Activated CD8-positive, alpha-beta memory T cell treated with anti-CD3 and anti-CD28 coated beads, Interleukin-2, amount 10 ng/mL, durations not matched to agents 7 days and 5 days (primary cell): ENCODE results near the gene RCAN1. TPM values are rescaled to one million over a fixed set of nuclear protein-coding genes. Genes with fewer than 3 reads are reported as not detected.

Source experiments
- ATAC-seq: fragments of 150-1000 bp; cut with Tn5 transposase; one replicate; pipeline ENCODE4 v1.10.0; 2021; ENCODE audit warnings: moderate library complexity
- CTCF ChIA-PET: fragments of 350-600 bp; sonication (Branson Sonifier 250); formaldehyde crosslinking; loops from one replicate; lab custom pipeline; 2021; ENCODE audit warnings: antibody characterized with exemption; lab: Charles Lee
- DNase-seq: peaks from one replicate; pipeline ENCODE4 v3.0.0-alpha.2; 2020
- H3K27ac Mint-ChIP-seq: one replicate; pipeline ENCODE4 v1.8.0; 2021; ENCODE audit warnings: mild to moderate bottlenecking, mixed read lengths
- H3K27me3 Mint-ChIP-seq: one replicate; pipeline ENCODE4 v1.8.0; 2021; ENCODE audit warnings: mixed read lengths
- H3K36me3 Mint-ChIP-seq: one replicate; pipeline ENCODE4 v1.8.0; 2021; ENCODE audit warnings: mild to moderate bottlenecking, mixed read lengths
- H3K4me1 Mint-ChIP-seq: one replicate; pipeline ENCODE4 v1.8.0; 2021; ENCODE audit warnings: mixed read lengths
- H3K4me3 Mint-ChIP-seq: one replicate; pipeline ENCODE4 v1.8.0; 2021; ENCODE audit warnings: mild to moderate bottlenecking, moderate library complexity, mixed read lengths
- H3K9me3 Mint-ChIP-seq: one replicate; pipeline ENCODE4 v1.8.0; 2022; ENCODE audit warnings: low read depth, mixed read lengths
- total RNA-seq, 2 experiments: library from RNA; stranded (reverse); gene quantifications; one replicate each; pipeline ENCODE4 v1.2.3, GENCODE V29; 2021

RCAN1 gene
- total RNA-seq, 2 experiments from 2014 or later: 6.5 to 13.6 TPM

GRCh38 chr21:34592120-34592955, 22.6 kb downstream of the RCAN1 start:
- ATAC-seq (no peak), DNase-seq (no peak)
- Mint-ChIP-seq H3K36me3 (peaks cover 3% of the 10 kb centered on the region), H3K27me3 (no peaks in the 10 kb centered on the region), H3K9me3 (no peaks in the 10 kb centered on the region), H3K4me3 (no peak overlapping the region), H3K4me1 (peaks cover 4% of the 10 kb centered on the region), H3K27ac (no peak overlapping the region)
- CTCF ChIA-PET: interaction anchor here (1.7 kb wide), 1 partner anchor 10 kb away, joined by 8 read pairs; no protein-coding TSS in a partner anchor

DNA sequence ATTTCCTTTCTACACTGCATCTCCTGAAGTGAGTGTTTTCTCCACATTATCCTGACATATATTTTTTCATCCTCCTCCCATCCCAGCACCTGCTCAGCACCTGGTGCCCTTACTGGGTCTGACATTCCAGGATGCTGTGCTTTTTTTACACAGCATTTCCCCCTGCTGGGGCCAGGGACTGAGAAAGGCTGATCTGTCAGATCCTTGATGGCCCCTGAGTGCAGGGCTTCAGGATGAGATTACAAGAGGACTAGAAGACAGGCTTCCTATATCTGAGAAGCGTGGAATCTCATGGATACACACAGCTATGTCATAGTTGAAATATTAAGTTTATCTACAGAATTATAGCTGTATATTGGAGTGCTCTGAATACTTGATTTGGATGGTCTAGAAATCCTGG, 24.4 kb downstream of the RCAN1 start:
- no peaks in the 10 kb centered on the region for H3K9me3 Mint-ChIP-seq
- peaks cover 4% of the 10 kb centered on the region for H3K4me1 Mint-ChIP-seq
- CTCF ChIA-PET: interaction anchor here (0.5 kb wide), 1 partner anchor 1400 kb away, joined by 3 read pairs; no protein-coding TSS in a partner anchor
- H3K36me3 Mint-ChIP-seq: peaks cover 8% of the 10 kb centered on the region
- H3K4me3 Mint-ChIP-seq: no peak overlapping the region
- no peaks in the 10 kb centered on the region for H3K27me3 Mint-ChIP-seq
- no peak overlapping the region for H3K27ac Mint-ChIP-seq
- no peak for DNase-seq
- no peak for ATAC-seq

DNA sequence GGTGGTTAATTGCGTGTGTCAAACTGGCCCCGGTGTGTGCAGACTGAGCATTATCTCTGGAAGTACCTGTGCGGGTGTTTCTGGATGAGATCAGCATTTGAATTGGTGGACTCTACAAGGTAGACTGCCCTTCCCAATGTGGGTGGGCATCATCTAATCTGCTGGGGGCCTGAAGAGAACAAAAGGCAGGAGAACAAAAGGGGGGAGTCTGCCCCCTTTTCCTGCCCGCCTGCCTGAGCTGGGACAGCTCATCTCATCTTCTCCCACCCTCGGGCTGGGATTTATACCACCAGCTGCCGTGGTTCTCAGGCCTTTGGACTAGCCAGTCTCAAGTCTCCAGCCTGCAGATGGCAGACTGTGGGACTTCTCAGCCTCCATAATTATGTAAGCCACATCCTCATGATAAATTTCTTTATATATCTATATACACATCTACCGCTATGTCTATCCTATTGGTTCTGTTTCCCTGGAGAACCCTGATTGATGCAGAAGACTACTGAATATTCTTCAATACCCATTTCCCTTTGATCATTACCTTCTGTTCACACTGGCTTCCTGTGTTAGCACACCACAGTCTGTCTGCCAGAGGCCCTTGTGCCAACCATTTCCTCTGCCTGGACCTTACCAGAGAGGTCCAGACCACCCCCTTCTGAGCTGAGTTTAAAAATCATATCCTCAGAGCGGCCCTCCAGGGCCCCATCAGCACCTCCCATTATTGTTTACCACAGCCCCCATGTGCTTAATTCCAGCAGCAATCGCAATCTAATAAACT, 25.2 kb downstream of the RCAN1 start:
- no peak for ATAC-seq
- Mint-ChIP-seq H3K27me3 (no peaks in the 10 kb centered on the region), H3K4me1 (peaks cover 5% of the 10 kb centered on the region), H3K27ac (no peak overlapping the region), H3K9me3 (no peaks in the 10 kb centered on the region), H3K4me3 (no peak overlapping the region), H3K36me3 (peaks cover 8% of the 10 kb centered on the region)
- DNase-seq: no peak
- CTCF ChIA-PET: no interaction called here

DNA sequence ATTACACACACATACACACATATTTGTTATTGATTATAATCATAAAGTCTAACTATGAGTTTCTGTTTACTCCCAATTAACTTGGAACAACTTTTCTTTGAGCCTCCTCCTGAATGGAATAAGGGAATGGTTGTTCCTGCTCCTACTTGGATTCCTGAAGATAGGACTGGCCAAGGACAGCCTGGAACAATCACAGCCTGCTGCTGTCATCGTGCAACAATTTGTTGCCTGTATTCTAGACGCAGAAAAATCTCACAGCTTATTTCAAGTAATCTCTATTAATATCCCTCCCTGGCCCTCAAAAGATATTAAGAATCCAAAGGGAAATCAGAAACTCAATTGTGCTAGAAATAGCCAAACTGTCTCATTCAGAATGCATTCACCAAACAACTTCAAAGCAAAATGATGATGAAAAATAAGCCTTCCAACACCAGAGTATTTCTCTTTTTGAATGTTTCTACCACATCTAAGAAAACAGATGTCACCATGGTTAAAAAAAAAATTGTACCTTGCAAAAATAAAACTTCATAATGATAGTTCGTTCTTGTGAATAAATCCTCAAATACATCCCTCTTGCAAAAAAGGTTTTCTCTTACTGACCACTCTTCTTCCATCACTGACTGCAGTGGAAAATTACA, 30.9 kb downstream of the RCAN1 start:
- Mint-ChIP-seq H3K27me3 (no peaks in the 10 kb centered on the region), H3K4me1 (peaks cover 13% of the 10 kb centered on the region), H3K36me3 (peaks cover 8% of the 10 kb centered on the region), H3K4me3 (no peak overlapping the region), H3K9me3 (no peaks in the 10 kb centered on the region), H3K27ac (no peak overlapping the region)
- DNase-seq (no peak), ATAC-seq (no peak)
- CTCF ChIA-PET: no interaction called here

DNA sequence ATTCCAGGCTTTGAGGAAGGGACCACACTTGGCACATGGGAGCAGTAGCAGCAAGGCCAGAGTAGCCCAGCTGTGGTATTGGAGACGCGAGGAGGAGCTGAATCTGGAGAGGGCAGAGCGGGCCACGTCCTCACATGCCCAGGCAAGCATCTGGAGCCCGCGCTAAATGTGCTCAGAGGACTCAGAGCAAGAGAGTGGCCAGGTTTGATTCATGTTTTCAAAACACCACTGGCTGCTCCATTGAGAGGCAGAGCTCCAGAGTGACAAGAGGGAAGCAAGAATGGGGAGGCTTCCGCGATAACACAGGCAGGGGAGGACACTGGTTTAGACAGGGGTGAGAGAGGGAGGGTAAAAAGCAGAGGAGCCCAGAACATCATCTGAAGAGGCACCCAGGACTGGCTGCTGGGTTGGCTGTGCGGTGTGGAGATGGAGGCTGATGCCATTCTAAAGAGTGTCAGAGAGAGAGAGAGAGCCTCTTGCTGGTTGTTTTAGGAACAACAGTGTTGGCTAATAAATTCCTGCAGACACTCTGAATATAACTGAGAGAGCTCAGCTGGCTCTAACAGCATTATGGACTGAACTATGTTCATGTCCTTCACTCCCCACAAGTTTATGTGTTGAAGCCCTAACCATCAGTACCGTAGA, 32.3 kb downstream of the RCAN1 start:
- Mint-ChIP-seq H3K4me3 (no peak overlapping the region), H3K27ac (no peak overlapping the region), H3K27me3 (no peaks in the 10 kb centered on the region), H3K4me1 (peaks cover 13% of the 10 kb centered on the region), H3K9me3 (no peaks in the 10 kb centered on the region), H3K36me3 (peaks cover 5% of the 10 kb centered on the region)
- DNase-seq (no peak), ATAC-seq (peak; percentile 49)
- CTCF ChIA-PET: interaction anchor here (1.1 to 2.4 kb wide), 3 partner anchors 21 to 72 kb away, joined by 3 to 8 read pairs (median 6); no protein-coding TSS in a partner anchor

DNA sequence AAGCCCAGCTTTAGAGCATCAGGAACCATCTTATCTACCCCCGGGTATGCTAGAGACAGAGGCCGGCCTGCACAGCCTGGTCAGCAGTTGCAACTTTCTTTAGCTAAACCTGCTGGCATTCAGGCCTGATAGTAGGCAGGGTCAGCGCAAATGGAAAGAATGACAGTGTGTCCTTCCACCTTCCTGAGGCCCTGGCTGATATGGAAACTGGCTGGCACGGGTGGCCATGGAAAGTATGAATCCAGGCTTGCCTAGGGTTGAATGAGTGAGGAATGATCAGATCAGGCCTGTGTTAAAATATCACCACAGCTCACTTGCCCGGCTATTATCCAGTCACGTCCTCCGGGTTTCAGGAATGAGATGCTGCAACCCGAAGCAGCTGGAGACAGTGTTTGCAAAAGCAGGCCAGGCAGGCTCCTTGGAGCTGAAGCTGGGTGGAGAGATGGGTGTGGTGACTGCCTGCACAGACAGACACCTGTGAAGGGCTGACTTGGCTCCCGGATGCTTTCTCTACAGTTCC, 34.7 kb downstream of the RCAN1 start:
- H3K9me3 Mint-ChIP-seq: no peaks in the 10 kb centered on the region
- no peak overlapping the region for H3K27ac Mint-ChIP-seq
- no peak for DNase-seq
- H3K4me3 Mint-ChIP-seq: no peak overlapping the region
- no peaks in the 10 kb centered on the region for H3K27me3 Mint-ChIP-seq
- H3K36me3 Mint-ChIP-seq: no peaks in the 10 kb centered on the region
- peaks cover 13% of the 10 kb centered on the region for H3K4me1 Mint-ChIP-seq
- no peak for ATAC-seq
- CTCF ChIA-PET: no interaction called here

DNA sequence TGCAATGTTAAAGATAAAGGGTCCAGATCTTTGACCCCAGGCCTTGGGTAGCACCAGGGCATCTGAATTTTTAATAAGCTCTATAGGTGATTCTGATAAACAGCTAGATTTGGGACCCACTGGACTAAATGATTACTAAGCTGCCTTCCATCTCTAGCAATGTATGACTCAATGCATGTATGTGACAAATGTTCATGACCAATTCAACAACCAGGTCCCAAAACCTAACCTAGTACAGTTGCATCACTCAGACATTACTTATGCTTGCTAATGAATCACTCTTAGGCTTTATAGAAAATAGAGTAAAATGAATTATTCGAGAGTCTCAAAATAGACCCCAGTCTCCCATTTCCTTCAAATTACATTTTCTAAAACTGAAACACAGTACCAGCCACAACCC, 35.5 kb downstream of the RCAN1 start:
- Mint-ChIP-seq H3K4me1 (peaks cover 16% of the 10 kb centered on the region), H3K36me3 (no peaks in the 10 kb centered on the region), H3K4me3 (no peak overlapping the region), H3K27me3 (no peaks in the 10 kb centered on the region), H3K27ac (no peak overlapping the region), H3K9me3 (no peaks in the 10 kb centered on the region)
- ATAC-seq (no peak), DNase-seq (no peak)
- CTCF ChIA-PET: no interaction called here

- no peak for DNase-seq
- Mint-ChIP-seq H3K36me3 (peaks cover 4% of the 10 kb centered on the region), H3K27ac (no peak overlapping the region), H3K9me3 (peaks cover 3% of the 10 kb centered on the region), H3K4me1 (peaks cover 9% of the 10 kb centered on the region), H3K4me3 (no peak overlapping the region), H3K27me3 (no peaks in the 10 kb centered on the region)
- CTCF ChIA-PET: no interaction called here
- no peak for ATAC-seq
Measured at GRCh38 chr21:34576041-34576511, 38.8 kb downstream of the RCAN1 start.

- DNase-seq: no peak
- Mint-ChIP-seq H3K27ac (no peak overlapping the region), H3K36me3 (peaks cover 4% of the 10 kb centered on the region), H3K4me3 (no peak overlapping the region), H3K27me3 (no peaks in the 10 kb centered on the region), H3K4me1 (peaks cover 9% of the 10 kb centered on the region), H3K9me3 (peaks cover 3% of the 10 kb centered on the region)
- no peak for ATAC-seq
- CTCF ChIA-PET: no interaction called here
Measured at GRCh38 chr21:34574601-34575529, 40.0 kb downstream of the RCAN1 start.

- ATAC-seq: no peak
- H3K4me3 Mint-ChIP-seq: no peak overlapping the region
- peaks cover 3% of the 10 kb centered on the region for H3K9me3 Mint-ChIP-seq
- peaks cover 9% of the 10 kb centered on the region for H3K4me1 Mint-ChIP-seq
- H3K27me3 Mint-ChIP-seq: no peaks in the 10 kb centered on the region
- DNase-seq: no peak
- H3K27ac Mint-ChIP-seq: no peak overlapping the region
- CTCF ChIA-PET: no interaction called here
- H3K36me3 Mint-ChIP-seq: peaks cover 4% of the 10 kb centered on the region
Measured at GRCh38 chr21:34571994-34572393, 42.9 kb downstream of the RCAN1 start.

- ATAC-seq (no peak), DNase-seq (no peak)
- H3K36me3 Mint-ChIP-seq: peaks cover 4% of the 10 kb centered on the region
- no peaks in the 10 kb centered on the region for H3K27me3 Mint-ChIP-seq
- CTCF ChIA-PET: interaction anchor here (0.7 kb wide), 1 partner anchor 54 kb away, joined by 4 read pairs; no protein-coding TSS in a partner anchor
- H3K27ac Mint-ChIP-seq: no peak overlapping the region
- no peak overlapping the region for H3K4me3 Mint-ChIP-seq
- peaks cover 3% of the 10 kb centered on the region for H3K9me3 Mint-ChIP-seq
- peaks cover 9% of the 10 kb centered on the region for H3K4me1 Mint-ChIP-seq
Measured at GRCh38 chr21:34570313-34570712, 44.6 kb downstream of the RCAN1 start.

DNA sequence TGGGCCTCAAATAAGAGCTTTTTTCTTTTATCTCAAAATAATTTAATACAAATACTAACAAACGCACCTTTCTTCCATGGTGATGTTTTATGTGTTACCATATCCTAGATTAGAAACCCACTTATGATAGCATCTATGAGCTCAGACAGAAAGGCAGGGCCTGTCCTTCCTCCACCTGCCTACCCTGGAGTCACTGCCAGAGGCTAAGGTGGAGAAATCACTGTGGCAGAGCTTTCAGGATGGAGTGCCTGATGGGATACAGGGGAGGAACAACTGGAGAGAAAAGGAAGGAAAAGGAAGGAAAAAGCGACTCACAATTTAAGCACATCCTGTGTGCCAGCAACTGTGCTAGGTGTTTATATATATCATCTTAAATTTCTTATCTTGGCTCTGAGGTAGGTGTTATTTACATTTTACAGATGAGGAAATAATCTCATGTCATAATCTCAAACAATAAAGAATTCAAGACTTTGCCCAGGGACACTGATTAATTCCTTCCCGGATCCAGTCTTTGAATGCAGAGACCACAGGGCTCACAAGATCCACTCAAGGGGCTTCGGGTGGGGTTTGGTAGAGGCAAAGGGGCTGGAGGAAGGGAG, 45.4 kb downstream of the RCAN1 start:
- peaks cover 4% of the 10 kb centered on the region for H3K36me3 Mint-ChIP-seq
- H3K27ac Mint-ChIP-seq: no peak overlapping the region
- no peak overlapping the region for H3K4me3 Mint-ChIP-seq
- peaks cover 3% of the 10 kb centered on the region for H3K9me3 Mint-ChIP-seq
- CTCF ChIA-PET: no interaction called here
- peaks cover 3% of the 10 kb centered on the region for H3K4me1 Mint-ChIP-seq
- ATAC-seq (no peak), DNase-seq (no peak)
- H3K27me3 Mint-ChIP-seq: no peaks in the 10 kb centered on the region
